ENCODE results near the gene KIAA2012.

KIAA2012 gene

DNA sequence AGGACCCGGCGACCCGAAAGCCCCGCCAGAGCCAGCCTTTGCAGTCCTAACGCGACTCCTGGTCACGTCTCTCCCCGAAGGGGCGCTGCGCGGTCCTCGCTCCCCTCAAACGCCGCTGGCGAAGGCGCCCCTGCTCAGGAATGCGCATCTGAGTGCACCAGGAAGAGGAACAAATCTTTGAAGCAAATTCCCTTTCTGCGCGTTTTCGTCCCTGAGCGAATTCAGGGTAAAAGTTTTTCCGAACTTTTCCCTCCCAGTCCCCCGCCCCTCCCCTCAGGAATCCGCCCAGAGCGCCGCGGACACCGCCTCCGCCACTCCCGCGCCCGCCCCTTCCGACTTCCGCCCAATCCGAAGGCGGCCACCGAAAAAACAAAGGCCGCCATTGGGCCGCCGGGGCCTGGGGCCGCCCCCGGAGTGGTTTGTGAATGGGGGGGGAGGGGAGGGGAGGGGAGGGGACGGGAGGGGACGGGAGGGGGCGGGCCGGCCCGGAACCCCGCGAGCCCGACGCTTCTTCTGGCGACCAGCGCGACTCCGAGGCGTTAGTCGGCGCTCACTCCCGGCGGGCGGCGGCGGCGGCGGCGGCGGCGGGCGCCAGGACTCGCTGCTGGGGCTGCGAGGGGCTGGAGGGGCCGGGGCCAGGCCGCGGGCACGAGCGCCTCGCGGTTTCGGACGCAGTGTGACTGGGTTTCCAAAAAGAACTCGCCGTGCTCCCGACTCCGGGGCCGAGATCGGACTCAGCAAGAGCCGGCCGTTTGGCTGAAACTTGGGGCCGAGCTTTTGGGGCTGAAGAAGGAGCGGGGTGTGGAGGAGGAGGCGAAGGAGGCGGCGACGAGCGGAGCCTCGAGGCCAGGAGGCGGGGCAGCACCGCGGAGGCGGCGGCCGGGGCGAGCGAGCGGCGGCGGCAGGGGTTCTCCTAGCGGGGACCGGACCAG is 39.5 kb upstream of the KIAA2012 start, which contains the start of gene FZD7 (continued):
- TF ChIP-seq, protein P1, sequence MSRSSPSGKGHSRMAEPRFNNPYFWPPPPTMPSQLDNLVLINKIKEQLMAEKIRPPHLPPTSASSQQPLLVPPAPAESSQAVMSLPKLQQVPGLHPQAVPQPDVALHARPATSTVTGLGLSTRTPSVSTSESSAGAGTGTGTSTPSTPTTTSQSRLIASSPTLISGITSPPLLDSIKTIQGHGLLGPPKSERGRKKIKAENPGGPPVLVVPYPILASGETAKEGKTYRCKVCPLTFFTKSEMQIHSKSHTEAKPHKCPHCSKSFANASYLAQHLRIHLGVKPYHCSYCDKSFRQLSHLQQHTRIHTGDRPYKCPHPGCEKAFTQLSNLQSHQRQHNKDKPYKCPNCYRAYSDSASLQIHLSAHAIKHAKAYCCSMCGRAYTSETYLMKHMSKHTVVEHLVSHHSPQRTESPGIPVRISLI (tag by site-specific recombination; IDR thresholded peaks at IDR 0.05) = no peak
- TF ChIP-seq, protein P2, sequence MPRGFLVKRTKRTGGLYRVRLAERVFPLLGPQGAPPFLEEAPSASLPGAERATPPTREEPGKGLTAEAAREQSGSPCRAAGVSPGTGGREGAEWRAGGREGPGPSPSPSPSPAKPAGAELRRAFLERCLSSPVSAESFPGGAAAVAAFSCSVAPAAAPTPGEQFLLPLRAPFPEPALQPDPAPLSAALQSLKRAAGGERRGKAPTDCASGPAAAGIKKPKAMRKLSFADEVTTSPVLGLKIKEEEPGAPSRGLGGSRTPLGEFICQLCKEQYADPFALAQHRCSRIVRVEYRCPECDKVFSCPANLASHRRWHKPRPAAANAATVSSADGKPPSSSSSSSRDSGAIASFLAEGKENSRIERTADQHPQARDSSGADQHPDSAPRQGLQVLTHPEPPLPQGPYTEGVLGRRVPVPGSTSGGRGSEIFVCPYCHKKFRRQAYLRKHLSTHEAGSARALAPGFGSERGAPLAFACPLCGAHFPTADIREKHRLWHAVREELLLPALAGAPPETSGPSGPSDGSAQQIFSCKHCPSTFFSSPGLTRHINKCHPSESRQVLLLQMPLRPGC (tag by site-specific recombination; IDR thresholded peaks at IDR 0.05) = peak; percentile 44; the same call in 1 of the 2 replicates
- TF ChIP-seq HOXC10 (CRISPR knock-in tag; IDR thresholded peaks at IDR 0.05) (no peak), ZNF24 (tag by site-specific recombination; IDR thresholded peaks at IDR 0.05) (no peak), ZNF776 (tag by site-specific recombination; IDR thresholded peaks at IDR 0.05; ENCODE audit: borderline replicate concordance) (no peak), ZNF571 (tag by site-specific recombination; IDR thresholded peaks at IDR 0.05) (no peak), ZNF623 (tag by site-specific recombination; IDR thresholded peaks at IDR 0.05) (no peak), ZNF473 (tag by site-specific recombination; IDR thresholded peaks at IDR 0.05) (no peak), ZNF221 (tag by site-specific recombination; IDR thresholded peaks at IDR 0.05; ENCODE audit: borderline replicate concordance) (no peak), ZNF785 (tag by site-specific recombination; IDR thresholded peaks at IDR 0.05) (no peak), ZNF624 (tag by site-specific recombination; IDR thresholded peaks at IDR 0.05) (no peak), ZNF433 (tag by site-specific recombination; IDR thresholded peaks at IDR 0.05; ENCODE audit: low read depth) (no peak), ZNF561 (tag by site-specific recombination; IDR thresholded peaks at IDR 0.05; ENCODE audit: borderline replicate concordance) (peak; percentile 30; the same call in 1 of the 2 replicates), HOXD13 (CRISPR knock-in tag; IDR thresholded peaks at IDR 0.05; ENCODE audit: borderline replicate concordance) (no peak), ZNF626 (tag by site-specific recombination; IDR thresholded peaks at IDR 0.05) (no peak), ZNF324 (tag by site-specific recombination; IDR thresholded peaks at IDR 0.05) (no peak), GLI4 (tag by site-specific recombination; IDR thresholded peaks at IDR 0.05) (no peak), ZNF214 (tag by site-specific recombination; IDR thresholded peaks at IDR 0.05; ENCODE audit: borderline replicate concordance) (no peak), ZNF423 (tag by site-specific recombination; IDR thresholded peaks at IDR 0.05) (no peak), ZNF501 (tag by site-specific recombination; IDR thresholded peaks at IDR 0.05) (0 out of 2 replicates have a peak, but pooled peaks have one; percentile 58), ZNF792 (tag by site-specific recombination; IDR thresholded peaks at IDR 0.05) (no peak), GLI2 (tag by site-specific recombination; IDR thresholded peaks at IDR 0.05; ENCODE audit: borderline replicate concordance, low read depth) (no peak), SALL2 (tag by site-specific recombination; IDR thresholded peaks at IDR 0.05; ENCODE audit: borderline replicate concordance) (no peak), SCRT1 (tag by site-specific recombination; IDR thresholded peaks at IDR 0.05; ENCODE audit: borderline replicate concordance) (no peak)
- TF ChIP-seq, protein P3, sequence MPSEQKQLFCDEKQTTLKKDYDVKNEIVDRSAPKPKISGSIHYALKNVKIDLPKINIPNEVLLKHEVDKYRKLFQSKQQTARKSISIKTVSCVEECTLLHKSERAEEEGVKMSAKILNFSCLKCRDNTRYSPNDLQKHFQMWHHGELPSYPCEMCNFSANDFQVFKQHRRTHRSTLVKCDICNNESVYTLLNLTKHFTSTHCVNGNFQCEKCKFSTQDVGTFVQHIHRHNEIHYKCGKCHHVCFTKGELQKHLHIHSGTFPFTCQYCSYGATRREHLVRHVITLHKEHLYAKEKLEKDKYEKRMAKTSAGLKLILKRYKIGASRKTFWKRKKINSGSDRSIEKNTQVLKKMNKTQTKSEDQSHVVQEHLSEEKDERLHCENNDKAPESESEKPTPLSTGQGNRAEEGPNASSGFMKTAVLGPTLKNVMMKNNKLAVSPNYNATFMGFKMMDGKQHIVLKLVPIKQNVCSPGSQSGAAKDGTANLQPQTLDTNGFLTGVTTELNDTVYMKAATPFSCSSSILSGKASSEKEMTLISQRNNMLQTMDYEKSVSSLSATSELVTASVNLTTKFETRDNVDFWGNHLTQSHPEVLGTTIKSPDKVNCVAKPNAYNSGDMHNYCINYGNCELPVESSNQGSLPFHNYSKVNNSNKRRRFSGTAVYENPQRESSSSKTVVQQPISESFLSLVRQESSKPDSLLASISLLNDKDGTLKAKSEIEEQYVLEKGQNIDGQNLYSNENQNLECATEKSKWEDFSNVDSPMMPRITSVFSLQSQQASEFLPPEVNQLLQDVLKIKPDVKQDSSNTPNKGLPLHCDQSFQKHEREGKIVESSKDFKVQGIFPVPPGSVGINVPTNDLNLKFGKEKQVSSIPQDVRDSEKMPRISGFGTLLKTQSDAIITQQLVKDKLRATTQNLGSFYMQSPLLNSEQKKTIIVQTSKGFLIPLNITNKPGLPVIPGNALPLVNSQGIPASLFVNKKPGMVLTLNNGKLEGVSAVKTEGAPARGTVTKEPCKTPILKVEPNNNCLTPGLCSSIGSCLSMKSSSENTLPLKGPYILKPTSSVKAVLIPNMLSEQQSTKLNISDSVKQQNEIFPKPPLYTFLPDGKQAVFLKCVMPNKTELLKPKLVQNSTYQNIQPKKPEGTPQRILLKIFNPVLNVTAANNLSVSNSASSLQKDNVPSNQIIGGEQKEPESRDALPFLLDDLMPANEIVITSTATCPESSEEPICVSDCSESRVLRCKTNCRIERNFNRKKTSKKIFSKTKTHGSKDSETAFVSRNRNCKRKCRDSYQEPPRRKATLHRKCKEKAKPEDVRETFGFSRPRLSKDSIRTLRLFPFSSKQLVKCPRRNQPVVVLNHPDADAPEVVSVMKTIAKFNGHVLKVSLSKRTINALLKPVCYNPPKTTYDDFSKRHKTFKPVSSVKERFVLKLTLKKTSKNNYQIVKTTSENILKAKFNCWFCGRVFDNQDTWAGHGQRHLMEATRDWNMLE (tag by site-specific recombination; conservative IDR thresholded peaks at IDR 0.05; ENCODE audit: low read depth) = no peak
- TF ChIP-seq, protein P4, sequence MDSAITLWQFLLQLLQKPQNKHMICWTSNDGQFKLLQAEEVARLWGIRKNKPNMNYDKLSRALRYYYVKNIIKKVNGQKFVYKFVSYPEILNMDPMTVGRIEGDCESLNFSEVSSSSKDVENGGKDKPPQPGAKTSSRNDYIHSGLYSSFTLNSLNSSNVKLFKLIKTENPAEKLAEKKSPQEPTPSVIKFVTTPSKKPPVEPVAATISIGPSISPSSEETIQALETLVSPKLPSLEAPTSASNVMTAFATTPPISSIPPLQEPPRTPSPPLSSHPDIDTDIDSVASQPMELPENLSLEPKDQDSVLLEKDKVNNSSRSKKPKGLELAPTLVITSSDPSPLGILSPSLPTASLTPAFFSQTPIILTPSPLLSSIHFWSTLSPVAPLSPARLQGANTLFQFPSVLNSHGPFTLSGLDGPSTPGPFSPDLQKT (IDR thresholded peaks at IDR 0.05; ENCODE audit: borderline replicate concordance, low read depth, low read length) = peak; percentile 54; the same call in 1 of the 2 replicates
- TF ChIP-seq, protein P5, sequence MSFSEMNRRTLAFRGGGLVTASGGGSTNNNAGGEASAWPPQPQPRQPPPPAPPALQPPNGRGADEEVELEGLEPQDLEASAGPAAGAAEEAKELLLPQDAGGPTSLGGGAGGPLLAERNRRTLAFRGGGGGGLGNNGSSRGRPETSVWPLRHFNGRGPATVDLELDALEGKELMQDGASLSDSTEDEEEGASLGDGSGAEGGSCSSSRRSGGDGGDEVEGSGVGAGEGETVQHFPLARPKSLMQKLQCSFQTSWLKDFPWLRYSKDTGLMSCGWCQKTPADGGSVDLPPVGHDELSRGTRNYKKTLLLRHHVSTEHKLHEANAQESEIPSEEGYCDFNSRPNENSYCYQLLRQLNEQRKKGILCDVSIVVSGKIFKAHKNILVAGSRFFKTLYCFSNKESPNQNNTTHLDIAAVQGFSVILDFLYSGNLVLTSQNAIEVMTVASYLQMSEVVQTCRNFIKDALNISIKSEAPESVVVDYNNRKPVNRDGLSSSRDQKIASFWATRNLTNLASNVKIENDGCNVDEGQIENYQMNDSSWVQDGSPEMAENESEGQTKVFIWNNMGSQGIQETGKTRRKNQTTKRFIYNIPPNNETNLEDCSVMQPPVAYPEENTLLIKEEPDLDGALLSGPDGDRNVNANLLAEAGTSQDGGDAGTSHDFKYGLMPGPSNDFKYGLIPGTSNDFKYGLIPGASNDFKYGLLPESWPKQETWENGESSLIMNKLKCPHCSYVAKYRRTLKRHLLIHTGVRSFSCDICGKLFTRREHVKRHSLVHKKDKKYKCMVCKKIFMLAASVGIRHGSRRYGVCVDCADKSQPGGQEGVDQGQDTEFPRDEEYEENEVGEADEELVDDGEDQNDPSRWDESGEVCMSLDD (tag by site-specific recombination; IDR thresholded peaks at IDR 0.05) = peak; percentile 73
